ENCODE results near the gene DPAGT1.
A peak's percentile ranks its signal among the peaks of the same experiment; 100 is the strongest.

DPAGT1 gene

GRCh38 chr11:119111361-119111925, 9.8 kb upstream of the DPAGT1 start:
- H3K9me3 ChIP-seq (ENCODE audit: control extremely low read depth in 1 of 5, control insufficient read depth in 4 of 5, insufficient read depth in 2 of 5, low read depth in 1 of 5, low read length in 4 of 5), result no peaks in the 10 kb centered on the region
- H3K27me3 ChIP-seq (replicated peaks in 2 of 5; ENCODE audit: control insufficient read depth in 4 of 5, insufficient read depth in 5 of 5, low read length in 4 of 5), result no peaks in the 10 kb centered on the region
- H3K36me3 ChIP-seq (ENCODE audit: control insufficient read depth in 4 of 4, insufficient read depth in 4 of 4, low read length in 3 of 4), result peaks cover 0 to 57% (median 30%) of the 10 kb centered on the region in 4 experiments
- CTCF ChIA-PET, result interaction anchor here (1.0 to 6.1 kb wide), 3 partner anchors 9 to 85 kb away, joined by 3 to 45 read pairs (median 20); partner anchors contain the start of gene HINFP
- peaks cover 13 to 30% (median 29%) of the 10 kb centered on the region in 4 experiments for H3K4me1 ChIP-seq (ENCODE audit: control extremely low read depth in 1 of 4, control insufficient read depth in 4 of 4, insufficient read depth in 4 of 4, low read length in 3 of 4)
- WGBS (ENCODE audit: insufficient coverage), result 98% methylated on average over 11 of the region's 11 CpGs
- no peak for DNase-seq
- no peak overlapping the region for H3K27ac ChIP-seq (ENCODE audit: insufficient read depth in 1 of 2, low read depth in 1 of 2, low read length in 2 of 2, poor library complexity in 1 of 2, severe bottlenecking in 2 of 2)
- POLR2A ChIA-PET, result interaction anchor here (0.8 kb wide), 1 partner anchor 9 kb away, joined by 3 read pairs; no protein-coding TSS in a partner anchor
- H3K4me3 ChIP-seq (ENCODE audit: control insufficient read depth in 1 of 7, extremely low read depth in 1 of 7, insufficient read depth in 4 of 7, low read depth in 2 of 7, low read length in 6 of 7), result no peak overlapping the region

GRCh38 chr11:119110439-119110838, 8.8 kb upstream of the DPAGT1 start:
- Histone ChIP-seq H3K27ac (ENCODE audit: insufficient read depth in 1 of 2, low read depth in 1 of 2, low read length in 2 of 2, poor library complexity in 1 of 2, severe bottlenecking in 2 of 2) (no peak overlapping the region), H3K27me3 (replicated peaks in 2 of 5; ENCODE audit: control insufficient read depth in 4 of 5, insufficient read depth in 5 of 5, low read length in 4 of 5) (no peaks in the 10 kb centered on the region), H3K4me1 (ENCODE audit: control extremely low read depth in 1 of 4, control insufficient read depth in 4 of 4, insufficient read depth in 4 of 4, low read length in 3 of 4) (peaks cover 16 to 35% (median 29%) of the 10 kb centered on the region in 4 experiments), H3K9me3 (ENCODE audit: control extremely low read depth in 1 of 5, control insufficient read depth in 4 of 5, insufficient read depth in 2 of 5, low read depth in 1 of 5, low read length in 4 of 5) (no peaks in the 10 kb centered on the region), H3K36me3 (ENCODE audit: control insufficient read depth in 4 of 4, insufficient read depth in 4 of 4, low read length in 3 of 4) (peaks cover 0 to 50% (median 29%) of the 10 kb centered on the region in 4 experiments), H3K4me3 (ENCODE audit: control insufficient read depth in 1 of 7, extremely low read depth in 1 of 7, insufficient read depth in 4 of 7, low read depth in 2 of 7, low read length in 6 of 7) (no peak overlapping the region)
- ChIA-PET POLR2A (no interaction called here), CTCF (interaction anchor here (4.8 to 6.1 kb wide), 2 partner anchors 10 to 12 kb away, joined by 20 to 45 read pairs; partner anchors contain the start of gene HINFP)
- WGBS (ENCODE audit: insufficient coverage), result 97% methylated on average over 7 of the region's 10 CpGs
- no peak for DNase-seq

GRCh38 chr11:119109843-119110242, 8.2 kb upstream of the DPAGT1 start:
- 94% methylated on average over 3 of the region's 3 CpGs for WGBS (ENCODE audit: insufficient coverage)
- ChIA-PET CTCF (interaction anchor here (0.9 to 6.1 kb wide), 4 partner anchors 11 to 213 kb away, joined by 3 to 45 read pairs (median 12); partner anchors contain the start of gene HINFP), POLR2A (no interaction called here)
- Histone ChIP-seq H3K4me3 (ENCODE audit: control insufficient read depth in 1 of 7, extremely low read depth in 1 of 7, insufficient read depth in 4 of 7, low read depth in 2 of 7, low read length in 6 of 7) (no peak overlapping the region), H3K27ac (ENCODE audit: insufficient read depth in 1 of 2, low read depth in 1 of 2, low read length in 2 of 2, poor library complexity in 1 of 2, severe bottlenecking in 2 of 2) (no peak overlapping the region), H3K4me1 (ENCODE audit: control extremely low read depth in 1 of 4, control insufficient read depth in 4 of 4, insufficient read depth in 4 of 4, low read length in 3 of 4) (peaks cover 13 to 32% (median 24%) of the 10 kb centered on the region in 4 experiments), H3K27me3 (replicated peaks in 2 of 5; ENCODE audit: control insufficient read depth in 4 of 5, insufficient read depth in 5 of 5, low read length in 4 of 5) (no peaks in the 10 kb centered on the region), H3K36me3 (ENCODE audit: control insufficient read depth in 4 of 4, insufficient read depth in 4 of 4, low read length in 3 of 4) (peaks cover 0 to 48% (median 29%) of the 10 kb centered on the region in 4 experiments), H3K9me3 (ENCODE audit: control extremely low read depth in 1 of 5, control insufficient read depth in 4 of 5, insufficient read depth in 2 of 5, low read depth in 1 of 5, low read length in 4 of 5) (no peaks in the 10 kb centered on the region)
- no peak for DNase-seq

- peak overlapping the region in 4 of 7 experiments; percentile 71 to 90 (median 80) for H3K4me3 ChIP-seq (ENCODE audit: control insufficient read depth in 1 of 7, extremely low read depth in 1 of 7, insufficient read depth in 4 of 7, low read depth in 2 of 7, low read length in 6 of 7)
- H3K4me1 ChIP-seq (ENCODE audit: control extremely low read depth in 1 of 4, control insufficient read depth in 4 of 4, insufficient read depth in 4 of 4, low read length in 3 of 4), result peaks cover 13 to 32% (median 24%) of the 10 kb centered on the region in 4 experiments
- ChIA-PET CTCF (interaction anchor here (0.9 to 6.1 kb wide), 5 partner anchors 10 to 214 kb away, joined by 3 to 45 read pairs (median 3); partner anchors contain the start of gene HINFP), POLR2A (no interaction called here)
- peak overlapping the region in 1 of 2 experiments; percentile 47 for H3K27ac ChIP-seq (ENCODE audit: insufficient read depth in 1 of 2, low read depth in 1 of 2, low read length in 2 of 2, poor library complexity in 1 of 2, severe bottlenecking in 2 of 2)
- no peaks in the 10 kb centered on the region for H3K27me3 ChIP-seq (replicated peaks in 2 of 5; ENCODE audit: control insufficient read depth in 4 of 5, insufficient read depth in 5 of 5, low read length in 4 of 5)
- peaks cover 0 to 39% (median 25%) of the 10 kb centered on the region in 4 experiments for H3K36me3 ChIP-seq (ENCODE audit: control insufficient read depth in 4 of 4, insufficient read depth in 4 of 4, low read length in 3 of 4)
- no peaks in the 10 kb centered on the region for H3K9me3 ChIP-seq (ENCODE audit: control extremely low read depth in 1 of 5, control insufficient read depth in 4 of 5, insufficient read depth in 2 of 5, low read depth in 1 of 5, low read length in 4 of 5)
- no peak for DNase-seq
- WGBS (ENCODE audit: insufficient coverage), result 100% methylated on average over 1 of the region's 2 CpGs
These were observed 7.2 kb upstream of the DPAGT1 start for GRCh38 chr11:119108857-119109221.

GRCh38 chr11:119108146-119108856, 6.6 kb upstream of the DPAGT1 start:
- peak in 1 of 3 donors; percentile 32 for DNase-seq
- ChIA-PET POLR2A (no interaction called here), CTCF (interaction anchor here (0.9 to 6.1 kb wide), 5 partner anchors 10 to 215 kb away, joined by 3 to 45 read pairs (median 3); partner anchors contain the start of gene HINFP)
- H3K27ac ChIP-seq (ENCODE audit: insufficient read depth in 1 of 2, low read depth in 1 of 2, low read length in 2 of 2, poor library complexity in 1 of 2, severe bottlenecking in 2 of 2), result peak overlapping the region in 1 of 2 experiments; percentile 47
- peaks cover 0 to 33% (median 21%) of the 10 kb centered on the region in 4 experiments for H3K36me3 ChIP-seq (ENCODE audit: control insufficient read depth in 4 of 4, insufficient read depth in 4 of 4, low read length in 3 of 4)
- H3K4me3 ChIP-seq (ENCODE audit: control insufficient read depth in 1 of 7, extremely low read depth in 1 of 7, insufficient read depth in 4 of 7, low read depth in 2 of 7, low read length in 6 of 7), result peak overlapping the region; percentile 70 to 90 (median 79)
- H3K27me3 ChIP-seq (replicated peaks in 2 of 5; ENCODE audit: control insufficient read depth in 4 of 5, insufficient read depth in 5 of 5, low read length in 4 of 5), result no peaks in the 10 kb centered on the region
- 7% methylated on average over 4 of the region's 8 CpGs for WGBS (ENCODE audit: insufficient coverage)
- no peaks in the 10 kb centered on the region for H3K9me3 ChIP-seq (ENCODE audit: control extremely low read depth in 1 of 5, control insufficient read depth in 4 of 5, insufficient read depth in 2 of 5, low read depth in 1 of 5, low read length in 4 of 5)
- H3K4me1 ChIP-seq (ENCODE audit: control extremely low read depth in 1 of 4, control insufficient read depth in 4 of 4, insufficient read depth in 4 of 4, low read length in 3 of 4), result peaks cover 13 to 32% (median 24%) of the 10 kb centered on the region in 4 experiments

GRCh38 chr11:119107538-119108145, 6.0 kb upstream of the DPAGT1 start:
- Histone ChIP-seq H3K27me3 (replicated peaks in 2 of 5; ENCODE audit: control insufficient read depth in 4 of 5, insufficient read depth in 5 of 5, low read length in 4 of 5) (no peaks in the 10 kb centered on the region), H3K36me3 (ENCODE audit: control insufficient read depth in 4 of 4, insufficient read depth in 4 of 4, low read length in 3 of 4) (peaks cover 0 to 28% (median 17%) of the 10 kb centered on the region in 4 experiments), H3K27ac (ENCODE audit: insufficient read depth in 1 of 2, low read depth in 1 of 2, low read length in 2 of 2, poor library complexity in 1 of 2, severe bottlenecking in 2 of 2) (peak overlapping the region in 1 of 2 experiments; percentile 47), H3K4me3 (ENCODE audit: control insufficient read depth in 1 of 7, extremely low read depth in 1 of 7, insufficient read depth in 4 of 7, low read depth in 2 of 7, low read length in 6 of 7) (peak overlapping the region; percentile 70 to 90 (median 79)), H3K9me3 (ENCODE audit: control extremely low read depth in 1 of 5, control insufficient read depth in 4 of 5, insufficient read depth in 2 of 5, low read depth in 1 of 5, low read length in 4 of 5) (no peaks in the 10 kb centered on the region), H3K4me1 (ENCODE audit: control extremely low read depth in 1 of 4, control insufficient read depth in 4 of 4, insufficient read depth in 4 of 4, low read length in 3 of 4) (peaks cover 13 to 38% (median 29%) of the 10 kb centered on the region in 4 experiments)
- peak in 1 of 3 donors; percentile 17 for DNase-seq
- ChIA-PET CTCF (interaction anchor here (1.5 to 6.1 kb wide), 3 partner anchors 13 to 97 kb away, joined by 3 to 45 read pairs (median 12); partner anchors contain the start of gene HINFP), POLR2A (interaction anchor here (0.8 kb wide), 1 partner anchor 11 kb away, joined by 3 read pairs; no protein-coding TSS in a partner anchor)
- WGBS (ENCODE audit: insufficient coverage), result 0% methylated on average over 52 of the region's 65 CpGs

Measured in common myeloid progenitor, CD34-positive (primary cell).